GM18909 (cell line): Measurements from ENCODE around the gene HOXB4.

Experiments used
- ATAC-seq: cut with Tn5 transposase; IDR thresholded peaks from one replicate; pipeline ENCODE4 v1.9.1; 2021; ENCODE audit warnings: mild to moderate bottlenecking; ENCODE audit not compliant: unreplicated experiment, poor library complexity

HOXB4 gene

GRCh38 chr17:48549914-48550501 lies 28.1 kb downstream of the HOXB4 start:
- ATAC-seq = no peak

DNA sequence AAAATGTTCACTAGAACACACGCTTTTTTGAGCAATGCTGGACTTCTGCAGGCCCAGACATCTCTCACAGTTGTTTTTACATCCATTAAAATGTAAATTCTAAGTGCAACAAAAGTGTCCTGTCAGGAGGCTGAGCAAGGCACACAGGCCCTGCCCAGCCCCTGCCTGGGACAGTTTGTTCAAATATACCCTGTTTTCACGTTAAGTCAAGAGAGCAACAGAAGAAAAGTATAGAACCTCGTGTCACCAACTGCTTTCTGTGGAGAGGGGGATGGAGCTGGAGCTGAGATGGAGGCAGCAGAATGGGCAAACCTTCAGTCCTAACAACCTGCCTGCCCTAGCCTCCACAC lies 28.9 kb downstream of the HOXB4 start:
- no peak for ATAC-seq

DNA sequence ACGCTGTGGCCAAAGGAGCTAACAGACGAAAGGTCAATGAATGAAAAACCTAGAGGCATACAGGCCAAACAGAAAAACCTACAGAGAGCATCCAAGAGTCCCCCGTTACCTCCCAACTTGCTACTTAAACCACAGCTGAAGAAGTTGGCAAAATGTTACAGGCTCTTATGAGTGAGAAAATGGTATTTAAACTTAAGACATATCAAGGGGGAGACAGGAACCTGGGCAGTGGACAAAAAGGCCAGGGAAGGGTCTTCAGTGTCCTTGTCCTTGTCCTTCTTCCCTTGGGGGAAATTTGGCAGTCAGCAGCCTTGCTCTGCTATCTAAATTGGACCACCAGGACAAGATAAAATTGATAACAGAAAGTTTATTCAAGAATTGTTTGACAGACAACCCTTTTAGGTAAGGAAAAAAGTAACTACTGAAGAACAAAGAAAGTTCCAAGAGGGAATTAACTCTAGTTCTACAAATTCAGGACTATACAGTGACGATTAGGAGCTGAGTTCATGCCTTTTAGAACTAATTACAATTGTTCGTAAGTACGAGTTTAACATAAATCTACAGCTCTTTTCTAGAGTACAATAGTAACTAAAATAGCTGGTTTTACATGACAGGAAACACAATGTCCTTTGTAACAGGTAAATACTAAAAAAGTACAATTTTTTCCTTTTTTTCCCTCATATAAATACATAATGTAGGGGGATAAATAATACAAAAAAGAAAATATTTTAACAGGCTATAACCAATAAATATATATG lies 29.4 kb downstream of the HOXB4 start:
- no peak for ATAC-seq

DNA sequence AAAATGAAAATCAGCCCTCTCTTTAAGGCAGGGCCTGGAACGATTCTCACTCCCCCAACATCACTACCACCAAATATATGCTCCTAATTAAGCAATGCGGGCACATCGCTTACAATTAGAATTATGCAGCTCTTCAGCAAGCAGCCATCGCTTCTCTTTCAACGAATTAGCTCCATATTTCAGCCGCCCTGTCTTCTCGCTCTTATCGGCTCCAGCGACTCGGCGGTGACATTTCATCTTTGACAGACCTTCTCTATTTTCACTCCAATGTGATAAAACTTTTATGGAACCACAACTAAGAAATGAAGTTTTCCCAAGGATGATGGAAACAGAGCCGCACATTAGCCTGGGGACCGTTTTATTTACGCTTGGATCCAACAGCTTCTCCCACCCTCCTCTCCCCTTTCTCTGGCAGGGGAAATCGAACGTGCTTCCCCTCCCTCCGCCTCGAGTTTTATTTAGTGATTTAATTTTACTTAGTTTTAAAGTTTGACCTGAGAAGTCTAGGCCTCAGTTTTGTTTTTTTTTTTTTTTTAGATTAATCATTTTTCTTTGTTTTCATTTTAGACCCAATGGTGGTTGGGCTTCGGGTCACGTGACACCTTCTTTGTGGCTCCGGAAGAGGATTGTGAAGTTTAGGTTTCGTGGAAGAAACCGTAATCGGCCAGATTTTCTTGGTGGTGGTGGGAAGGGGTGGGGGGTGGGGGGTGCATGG lies 30.2 kb downstream of the HOXB4 start:
- no peak for ATAC-seq

- ATAC-seq = no peak
Measured at GRCh38 chr17:48546924-48547807, 31.0 kb downstream of the HOXB4 start.

DNA sequence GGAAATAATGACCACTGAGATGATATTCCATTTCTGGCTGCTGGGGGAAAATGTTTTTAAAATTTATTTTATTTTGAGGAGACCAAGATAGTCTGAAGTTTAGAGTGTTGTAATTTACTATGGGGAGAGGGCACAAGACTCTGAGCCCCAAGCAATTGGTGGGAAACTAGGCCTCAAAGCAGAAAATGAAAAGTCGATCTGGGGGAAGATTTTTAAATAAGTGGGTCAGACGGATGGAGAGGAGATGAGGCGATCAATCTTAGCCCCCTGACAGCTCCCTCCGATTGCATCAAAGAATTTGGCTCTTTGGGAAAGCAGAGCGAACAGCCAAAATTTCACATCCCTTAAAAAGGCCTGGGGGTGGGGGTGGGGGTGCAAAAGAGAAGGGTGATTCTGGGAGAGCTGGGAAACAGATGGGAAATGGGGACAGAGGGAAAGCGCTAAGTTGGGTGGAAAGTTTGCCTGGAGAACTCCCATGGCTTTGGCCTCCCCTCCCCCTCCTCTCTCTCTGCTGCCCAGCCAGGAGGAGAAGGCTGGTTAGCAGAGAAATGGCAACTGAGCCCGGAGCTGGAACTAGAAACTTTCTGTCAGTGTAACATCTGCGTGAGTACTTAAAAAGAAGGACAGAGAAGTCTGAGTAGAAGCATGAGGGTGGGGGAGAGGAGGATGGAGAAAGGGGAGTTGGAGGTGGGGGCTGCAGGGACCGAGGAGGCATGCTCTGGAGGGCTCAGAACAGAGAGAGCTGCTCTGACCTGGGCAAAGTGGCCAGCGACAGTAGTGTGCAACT lies 31.8 kb downstream of the HOXB4 start:
- no peak for ATAC-seq

GRCh38 chr17:48545539-48545938 lies 32.6 kb downstream of the HOXB4 start:
- ATAC-seq = no peak

GRCh38 chr17:48545022-48545375 lies 33.2 kb downstream of the HOXB4 start, which contains the start of gene HOXB2:
TSS of gene HOXB2 (minus strand) at chr17:48545109. CDS start at chr17:48544911, 198 bp downstream.
- ATAC-seq = no peak

- ATAC-seq = no peak
Measured at GRCh38 chr17:48544349-48545021, 33.7 kb downstream of the HOXB4 start.

DNA sequence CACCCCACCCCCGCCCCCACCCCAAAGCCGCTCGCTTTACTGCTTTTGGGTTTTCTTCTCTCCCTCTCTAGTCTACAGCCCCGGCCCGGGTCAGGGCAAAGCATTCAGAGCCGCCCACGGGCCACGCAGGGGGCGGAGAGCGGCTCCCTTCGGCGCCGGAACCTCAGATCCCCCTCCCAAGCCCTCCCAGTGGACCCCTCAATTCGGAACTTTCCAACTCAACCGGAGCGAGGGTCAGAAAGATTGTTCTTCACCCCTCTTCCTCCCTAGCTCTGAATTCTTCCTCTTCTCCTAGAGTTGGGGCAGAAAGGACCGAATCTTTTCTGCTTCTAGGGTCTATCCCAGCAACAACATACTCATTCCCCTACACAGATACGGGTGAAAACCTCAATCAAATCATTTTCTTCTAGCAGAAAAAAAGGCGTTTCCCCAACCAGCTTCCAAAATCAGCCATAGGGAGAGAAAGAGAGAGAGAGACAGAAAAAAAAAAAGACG lies 34.2 kb downstream of the HOXB4 start:
- no peak for ATAC-seq

- ATAC-seq = peak; percentile 57
Measured at GRCh38 chr17:48543107-48543853, 34.9 kb downstream of the HOXB4 start.

- no peak for ATAC-seq
Measured at GRCh38 chr17:48542698-48543106, 35.4 kb downstream of the HOXB4 start.

DNA sequence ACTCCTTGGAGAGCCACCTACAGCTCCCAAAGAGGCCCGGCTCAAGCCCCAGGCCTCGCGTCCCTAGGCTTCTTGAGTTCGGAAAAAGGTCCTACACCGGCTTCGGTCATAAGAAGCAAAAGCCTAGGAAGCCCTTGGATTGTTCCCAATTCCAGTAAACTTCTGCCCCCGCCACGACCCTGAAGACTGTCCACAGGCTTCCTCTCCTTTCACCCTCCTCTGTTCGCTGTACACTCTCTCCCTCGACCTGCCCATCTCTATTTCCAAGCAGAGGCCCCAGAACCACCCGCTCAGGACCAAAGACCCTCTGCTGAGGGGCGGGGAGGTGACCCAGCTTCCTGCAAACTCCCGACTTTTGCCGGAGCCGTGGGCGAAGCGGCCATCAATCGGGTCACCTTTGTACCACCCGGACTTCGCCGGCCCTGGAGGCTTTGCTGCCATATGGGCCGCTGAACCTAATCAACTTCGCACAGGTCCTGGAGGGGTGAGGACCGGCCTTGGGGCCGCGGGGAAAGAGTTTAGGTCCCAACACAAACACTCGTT lies 36.0 kb downstream of the HOXB4 start:
- no peak for ATAC-seq

DNA sequence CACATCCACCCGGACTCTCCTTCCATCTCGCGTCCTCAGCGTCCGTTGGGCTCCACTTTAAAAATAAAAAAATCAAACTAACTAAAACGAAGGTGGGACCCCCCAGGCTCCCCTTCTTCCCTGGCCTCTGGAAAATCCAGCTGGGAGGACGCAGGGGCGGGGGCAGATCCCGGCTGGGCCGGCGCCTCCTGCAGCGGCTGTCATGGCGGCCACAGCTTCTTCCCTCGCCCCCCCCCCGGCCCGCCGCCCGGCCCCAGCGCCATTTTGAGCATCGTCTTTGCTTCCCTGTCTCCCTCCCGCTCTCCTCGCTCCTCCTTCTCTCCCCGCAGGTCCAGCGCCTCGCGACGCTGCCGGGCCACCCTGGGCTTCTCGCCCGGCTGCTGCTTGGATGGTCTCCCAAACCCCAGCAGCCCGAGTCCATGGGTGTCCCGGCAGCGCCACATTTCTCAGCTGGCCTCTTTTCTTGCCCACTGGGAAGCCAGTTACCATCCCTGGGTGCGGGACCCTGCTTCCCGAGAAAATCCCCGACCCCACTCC lies 36.5 kb downstream of the HOXB4 start:
- ATAC-seq = no peak

DNA sequence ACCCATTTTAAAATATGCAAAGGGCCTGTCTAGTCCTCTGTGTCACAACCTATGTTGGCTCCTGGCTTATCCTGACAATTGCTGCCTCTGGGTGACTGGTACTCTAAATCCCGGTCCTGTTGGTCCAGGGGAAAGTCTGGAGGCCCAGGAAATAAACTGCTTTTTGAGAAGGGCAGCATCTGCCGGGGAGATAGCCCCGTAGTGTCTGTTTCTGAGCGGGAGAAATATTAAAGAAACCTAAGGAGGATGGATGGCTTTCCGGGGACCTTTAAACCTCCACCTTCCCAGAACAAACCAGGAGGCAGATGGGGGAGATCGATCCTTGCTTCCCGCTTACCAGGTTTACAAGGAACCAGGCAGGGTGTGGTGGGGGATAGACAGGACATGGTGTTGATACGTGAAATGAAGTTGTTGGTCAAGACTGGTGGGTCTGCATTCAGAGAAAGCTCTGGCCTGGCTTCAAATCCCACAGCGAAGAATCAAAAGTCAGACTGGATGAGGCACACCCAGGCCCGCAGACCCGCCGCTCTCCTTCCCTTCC lies 37.0 kb downstream of the HOXB4 start:
- no peak for ATAC-seq

- no peak for ATAC-seq
Measured at GRCh38 chr17:48540213-48540612, 37.9 kb downstream of the HOXB4 start.

- no peak for ATAC-seq
Measured at GRCh38 chr17:48539177-48539576, 39.0 kb downstream of the HOXB4 start.

DNA sequence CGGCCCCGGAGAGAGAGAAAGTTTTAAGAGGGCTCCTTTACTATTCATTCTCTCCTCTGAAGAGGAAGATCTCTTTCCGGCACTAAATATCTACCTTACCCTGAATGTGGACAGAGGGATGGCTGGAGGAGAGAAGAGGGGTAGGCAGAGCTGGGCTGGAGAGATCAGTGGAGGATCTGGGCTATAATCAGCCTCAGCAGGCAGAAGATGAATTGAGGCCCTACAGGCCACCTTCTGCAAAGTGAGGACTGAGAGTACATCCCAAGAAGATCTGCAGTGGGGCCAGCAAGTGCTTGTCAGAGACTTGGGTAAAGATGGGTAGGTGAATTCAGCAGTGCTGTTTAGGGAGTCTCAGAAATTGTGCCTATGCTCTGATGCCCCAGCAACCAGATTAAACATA lies 40.8 kb downstream of the HOXB4 start:
- ATAC-seq = no peak
